SK-N-SH (cell line): ENCODE measurements around the gene RNF151. TPM values are rescaled to one million over a fixed set of nuclear protein-coding genes. Genes with fewer than 3 reads are reported as not detected.

Experiments
- CTCF ChIA-PET: fragments of 300-600, 350-600 bp; formaldehyde crosslinking; extraction: SDS; loops from one replicate; lab custom pipeline; 2021; lab: Yijun Ruan, JAX
- POLR2A ChIA-PET: fragments of 350-600 bp; sonication (Branson Sonifier 250); formaldehyde crosslinking; extraction: SDS; loops from one replicate; lab custom pipeline; 2020; ENCODE audit warnings: antibody characterized with exemption, inconsistent platforms; lab: Yijun Ruan, JAX
- DNase-seq: peaks from one replicate; pipeline ENCODE4 v3.0.0; 2012
- H2AFZ ChIP-seq: fragments of 200-600 bp; sonication (generic); 2 replicates; pipeline ENCODE4 v1.8.1; 2016; ENCODE audit warnings: antibody characterized with exemption, mild to moderate bottlenecking, low read depth
- H3F3A ChIP-seq: fragments of 200-600 bp; sonication (generic); replicated peaks from 2 replicates; pipeline ENCODE3; 2016; ENCODE audit warnings: antibody characterized with exemption, mild to moderate bottlenecking; ENCODE audit not compliant: insufficient read depth
- H3K27ac ChIP-seq, 2 experiments: fragments of 200-500 bp in 1 of 2; fragments of 200-600 bp in 1 of 2; sonication (Bioruptor generic) in 1 of 2; sonication (generic), shearing (Covaris generic) in 1 of 2; 2 replicates each; pipeline versions ENCODE4 v1.5.1 to v1.6.1; 2014 to 2016; ENCODE audit warnings: low read depth in 2 of 2, inconsistent platforms in 1 of 2, low read length in 1 of 2, mild to moderate bottlenecking in 1 of 2, mixed read lengths in 1 of 2
- H3K27me3 ChIP-seq: fragments of 200-600 bp; sonication (generic), shearing (Covaris generic); 2 replicates; pipeline ENCODE4 v1.6.1; 2016; ENCODE audit warnings: mixed run types; ENCODE audit not compliant: insufficient read depth
- H3K36me3 ChIP-seq, 2 experiments: fragments of 200-500 bp in 1 of 2; fragments of 200-600 bp in 1 of 2; sonication (Bioruptor generic) in 1 of 2; sonication (generic) in 1 of 2; replicated peaks in 1 of 2; 2 replicates each; pipeline versions ENCODE3 to v1.5.1; 2014 to 2016; ENCODE audit warnings: low read length in 1 of 2, mild to moderate bottlenecking in 1 of 2; ENCODE audit not compliant: insufficient read depth in 2 of 2, control insufficient read depth in 1 of 2
- H3K4me1 ChIP-seq, 2 experiments: fragments of 200-500 bp in 1 of 2; fragments of 200-600 bp in 1 of 2; sonication (Bioruptor generic) in 1 of 2; sonication (generic), shearing (Covaris generic) in 1 of 2; 2 replicates each; pipeline versions ENCODE4 v1.5.1 to v1.6.1; 2014 to 2016; ENCODE audit warnings: low read depth in 1 of 2, low read length in 1 of 2, mixed run types in 1 of 2; ENCODE audit not compliant: insufficient read depth in 2 of 2, control insufficient read depth in 1 of 2
- H3K4me2 ChIP-seq: fragments of 200-600 bp; sonication (generic), shearing (Covaris generic); 2 replicates; pipeline ENCODE4 v1.6.1; 2017; ENCODE audit warnings: mixed run types
- H3K4me3 ChIP-seq, 2 experiments: fragments of 200-500 bp in 1 of 2; fragments of 200-600 bp in 1 of 2; sonication (Bioruptor generic) in 1 of 2; sonication (generic), shearing (Covaris generic) in 1 of 2; 2 replicates each; pipeline versions ENCODE4 v1.5.1 to v1.8.1; 2014 to 2016; ENCODE audit warnings: low read depth in 2 of 2, inconsistent platforms in 1 of 2, low read length in 1 of 2, mild to moderate bottlenecking in 1 of 2, mixed read lengths in 1 of 2, moderate library complexity in 1 of 2
- H3K79me2 ChIP-seq: fragments of 200-600 bp; sonication (generic); 2 replicates; pipeline ENCODE4 v1.8.1; 2017; ENCODE audit warnings: mild to moderate bottlenecking; ENCODE audit not compliant: insufficient read depth
- H3K9ac ChIP-seq: fragments of 200-600 bp; sonication (generic); 2 replicates; pipeline ENCODE4 v1.6.1; 2017; ENCODE audit warnings: mixed run types
- H3K9me2 ChIP-seq: fragments of 200-600 bp; sonication (generic); 2 replicates; pipeline ENCODE4 v1.6.1; 2017; ENCODE audit warnings: mixed run types
- H3K9me3 ChIP-seq: fragments of 200-600 bp; sonication (generic); 2 replicates; pipeline ENCODE4 v1.6.1; 2017; ENCODE audit warnings: mixed run types, mild to moderate bottlenecking, moderate library complexity
- H4K20me1 ChIP-seq: fragments of 200-600 bp; sonication (generic); 2 replicates; pipeline ENCODE4 v1.6.1; 2017; ENCODE audit warnings: mild to moderate bottlenecking, mixed run types; ENCODE audit not compliant: insufficient read depth
- ELF1 ChIP-seq: IDR thresholded peaks from 2 replicates; pipeline ENCODE4 v1.4.0; 2012
- EP300 ChIP-seq, 2 experiments: IDR thresholded peaks; 2 replicates each; pipeline versions ENCODE4 v1.4.0 to v1.6.1; 2012; ENCODE audit warnings: borderline replicate concordance in 1 of 2, low read depth in 1 of 2, low read length in 1 of 2
- FOSL2 ChIP-seq: IDR thresholded peaks from 2 replicates; pipeline ENCODE4 v1.4.0; 2012; ENCODE audit warnings: low read depth, mild to moderate bottlenecking, moderate library complexity, borderline replicate concordance
- FOXJ3 ChIP-seq: sonication (generic); formaldehyde crosslinking; IDR thresholded peaks from 2 replicates; pipeline ENCODE4 v1.5.1; 2020; ENCODE audit warnings: mild to moderate bottlenecking, missing genetic modification reagents
- FOXM1 ChIP-seq: IDR thresholded peaks from 2 replicates; pipeline ENCODE4 v1.4.0; 2012; ENCODE audit warnings: low read depth, mild to moderate bottlenecking
- GATA2 ChIP-seq: sonication (generic); formaldehyde crosslinking; IDR thresholded peaks from 2 replicates; pipeline ENCODE4 v1.5.0; 2020; ENCODE audit warnings: mild to moderate bottlenecking, missing genetic modification reagents
- IRF3 ChIP-seq: fragments of 150-350 bp; IDR thresholded peaks from 2 replicates; pipeline ENCODE4 v1.6.1; 2016; ENCODE audit warnings: mild to moderate bottlenecking, low read depth, low read length
- JUND ChIP-seq: IDR thresholded peaks from 2 replicates; pipeline ENCODE4 v1.4.0; 2012
- MAX ChIP-seq: IDR thresholded peaks from 2 replicates; pipeline ENCODE4 v1.4.0; 2012; ENCODE audit warnings: low read depth
- MEF2A ChIP-seq: IDR thresholded peaks from 2 replicates; pipeline ENCODE4 v1.4.0; 2012; ENCODE audit warnings: low read depth, borderline replicate concordance
- NRF1 ChIP-seq: IDR thresholded peaks from 2 replicates; pipeline ENCODE4 v1.6.1; 2012; ENCODE audit warnings: low read depth, mild to moderate bottlenecking, low read length
- POLR2AphosphoS5 ChIP-seq: IDR thresholded peaks from 2 replicates; pipeline ENCODE4 v1.6.1; 2012; ENCODE audit warnings: low read depth, low read length
- RAD21 ChIP-seq: IDR thresholded peaks from 2 replicates; pipeline ENCODE4 v1.6.1; 2012; ENCODE audit warnings: mild to moderate bottlenecking, low read length
- RCOR1 ChIP-seq: fragments of 150-350 bp; IDR thresholded peaks from 2 replicates; pipeline ENCODE4 v1.6.1; 2017; ENCODE audit warnings: antibody characterized with exemption, low read length
- RXRA ChIP-seq: IDR thresholded peaks from 2 replicates; pipeline ENCODE4 v1.4.0; 2012; ENCODE audit warnings: low read depth, mild to moderate bottlenecking, borderline replicate concordance
- SIN3A ChIP-seq: IDR thresholded peaks from 2 replicates; pipeline ENCODE4 v1.6.1; 2012; ENCODE audit warnings: low read depth, mild to moderate bottlenecking, low read length, moderate library complexity, borderline replicate concordance
- TEAD4 ChIP-seq: IDR thresholded peaks from 2 replicates; pipeline ENCODE4 v1.4.0; 2012; ENCODE audit warnings: mild to moderate bottlenecking, borderline replicate concordance; ENCODE audit not compliant: insufficient read depth
- USF1 ChIP-seq: IDR thresholded peaks from 2 replicates; pipeline ENCODE4 v1.4.0; 2012; ENCODE audit warnings: low read depth, borderline replicate concordance
- YY1 ChIP-seq: IDR thresholded peaks from 2 replicates; pipeline ENCODE4 v1.4.0; 2012; ENCODE audit warnings: low read depth, mild to moderate bottlenecking
- WGBS: methylation state at CpG from one replicate; pipeline ENCODE4 v1.1.6; 2017; ENCODE audit warnings: low lambda C conversion rate; 5-methylcytosine and 5-hydroxymethylcytosine counted together
- polyA plus RNA-seq, 3 experiments: library from polyadenylated mRNA; depleted of rRNA; stranded (reverse); fragments of >200 nt; gene quantifications; 2 replicates each; pipeline ENCODE4 v1.2.3, GENCODE V29; 2012
- TF ChIP-seq, protein P1 (sequence below): fragments of 200-600 bp; sonication (generic); IDR thresholded peaks from 2 replicates; pipeline ENCODE4 v1.6.1; 2017; ENCODE audit warnings: antibody characterized with exemption, mild to moderate bottlenecking, moderate library complexity

RNF151 gene
- polyA plus RNA-seq, 1 of the 3 experiments (the other 2 are of a cell fraction): 0.07 TPM

DNA sequence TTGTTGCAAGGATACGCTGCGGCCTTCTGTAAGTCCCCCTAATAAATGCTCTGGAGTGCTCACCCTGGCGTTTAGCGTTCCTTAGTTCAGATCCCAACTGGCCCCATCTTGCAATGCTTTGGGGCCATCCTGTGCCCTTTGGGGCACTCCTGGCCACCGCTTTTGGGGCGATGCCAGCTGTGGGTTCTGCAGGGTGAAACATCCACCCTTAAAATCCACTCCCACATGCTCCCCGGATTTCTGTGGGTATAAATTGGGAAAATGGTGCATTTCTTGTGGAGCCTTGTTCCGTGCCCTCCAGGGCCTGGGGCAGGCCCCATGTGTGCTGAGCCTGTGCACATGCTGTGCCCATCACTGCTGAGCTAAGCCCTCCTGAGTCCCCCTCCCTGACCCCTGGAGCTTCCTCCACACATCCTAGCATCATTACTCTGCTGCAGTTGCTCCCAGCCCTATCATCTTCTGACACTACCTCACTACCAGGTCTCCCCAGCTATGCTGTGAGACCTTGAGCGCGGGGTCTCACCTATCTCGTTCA, 29.6 kb upstream of the RNF151 start:
- no peaks in the 10 kb centered on the region for H3K9me3 ChIP-seq
- no peak overlapping the region for H3K4me2 ChIP-seq
- H3F3A ChIP-seq: no peaks in the 10 kb centered on the region
- no peak for TF ChIP-seq EP300 (IDR thresholded peaks at IDR 0.05; ENCODE audit: borderline replicate concordance in 1 of 2, low read depth in 1 of 2, low read length in 1 of 2)
- TF ChIP-seq USF1: no peak
- H3K27me3 ChIP-seq: no peaks in the 10 kb centered on the region
- DNase-seq: no peak
- peaks cover 0 to 18% of the 10 kb centered on the region in 2 experiments; a peak in 2 of 4 replicates for H3K4me1 ChIP-seq
- no peak overlapping the region for H2AFZ ChIP-seq
- POLR2A ChIA-PET: no interaction called here
- H3K4me3 ChIP-seq: no peak overlapping the region
- H3K9ac ChIP-seq: no peak overlapping the region
- no peaks in the 10 kb centered on the region for H3K9me2 ChIP-seq
- CTCF ChIA-PET: no interaction called here
- WGBS: 95% methylated on average over 10 of the region's 11 CpGs
- no peak overlapping the region for H3K27ac ChIP-seq
- H4K20me1 ChIP-seq: no peaks in the 10 kb centered on the region
- H3K36me3 ChIP-seq: peaks cover 4 to 14% of the 10 kb centered on the region in 2 experiments
- H3K79me2 ChIP-seq: no peaks in the 10 kb centered on the region

DNA sequence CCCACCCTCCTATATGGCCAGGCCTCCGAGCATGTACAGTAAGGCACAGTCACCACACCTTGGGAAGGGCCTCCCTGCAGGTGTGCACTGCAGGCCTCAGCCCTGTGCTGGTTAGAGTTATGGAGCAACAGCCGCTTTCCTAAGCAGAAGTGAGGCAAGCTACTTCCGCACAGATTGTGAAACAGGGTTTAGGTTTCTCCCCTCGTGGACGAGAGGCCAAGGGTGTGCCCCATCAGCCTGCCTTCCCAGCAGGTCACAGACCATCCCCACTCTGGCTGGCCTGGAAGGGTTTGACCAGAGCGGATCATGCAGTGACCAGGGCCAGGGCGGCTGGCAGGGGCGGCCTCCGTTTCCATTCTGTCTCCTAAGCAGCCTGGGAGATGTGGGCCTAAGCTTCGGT, 28.3 kb upstream of the RNF151 start:
- Histone ChIP-seq H3K9me3 (no peaks in the 10 kb centered on the region), H3K9ac (no peak overlapping the region), H3K4me1 (peaks cover 0 to 10% of the 10 kb centered on the region in 2 experiments; a peak in 2 of 4 replicates), H3K27me3 (no peaks in the 10 kb centered on the region), H3F3A (no peaks in the 10 kb centered on the region), H3K79me2 (no peaks in the 10 kb centered on the region), H3K4me2 (no peak overlapping the region), H4K20me1 (no peaks in the 10 kb centered on the region), H3K4me3 (no peak overlapping the region), H3K36me3 (peaks cover 4 to 14% of the 10 kb centered on the region in 2 experiments), H3K27ac (no peak overlapping the region), H2AFZ (no peak overlapping the region), H3K9me2 (no peaks in the 10 kb centered on the region)
- CTCF ChIA-PET: no interaction called here
- DNase-seq: no peak
- 93% methylated on average over 6 of the region's 10 CpGs for WGBS
- TF ChIP-seq JUND: no peak
- no peak for TF ChIP-seq RAD21
- TF ChIP-seq EP300 (IDR thresholded peaks at IDR 0.05; ENCODE audit: borderline replicate concordance in 1 of 2, low read depth in 1 of 2, low read length in 1 of 2): no peak
- TF ChIP-seq FOSL2: no peak
- no peak for TF ChIP-seq TEAD4
- POLR2A ChIA-PET: no interaction called here

GRCh38 chr16:1938910-1939309, 27.7 kb upstream of the RNF151 start:
- DNase-seq: no peak
- H3K27me3 ChIP-seq: no peaks in the 10 kb centered on the region
- peaks cover 4 to 14% of the 10 kb centered on the region in 2 experiments for H3K36me3 ChIP-seq
- ChIA-PET POLR2A (no interaction called here), CTCF (no interaction called here)
- H3K4me1 ChIP-seq: peaks cover 0 to 10% of the 10 kb centered on the region in 2 experiments; a peak in 2 of 4 replicates
- H3K27ac ChIP-seq: no peak overlapping the region
- no peak overlapping the region for H3K4me3 ChIP-seq
- WGBS: 93% methylated on average over 17 of the region's 17 CpGs
- H3K9ac ChIP-seq: no peak overlapping the region
- no peaks in the 10 kb centered on the region for H3K9me2 ChIP-seq
- no peaks in the 10 kb centered on the region for H3K79me2 ChIP-seq
- no peak overlapping the region for H2AFZ ChIP-seq
- H3K9me3 ChIP-seq: no peaks in the 10 kb centered on the region
- no peaks in the 10 kb centered on the region for H3F3A ChIP-seq
- H3K4me2 ChIP-seq: no peak overlapping the region
- H4K20me1 ChIP-seq: no peaks in the 10 kb centered on the region
- TF ChIP-seq POLR2AphosphoS5 (no peak), SIN3A (no peak), MEF2A (no peak), FOXJ3 (CRISPR knock-in tag) (no peak), RXRA (no peak), GATA2 (CRISPR knock-in tag) (no peak), YY1 (no peak), RCOR1 (no peak), NRF1 (no peak), FOXM1 (no peak), IRF3 (no peak), ELF1 (no peak), MAX (no peak)
- TF ChIP-seq, protein P1, sequence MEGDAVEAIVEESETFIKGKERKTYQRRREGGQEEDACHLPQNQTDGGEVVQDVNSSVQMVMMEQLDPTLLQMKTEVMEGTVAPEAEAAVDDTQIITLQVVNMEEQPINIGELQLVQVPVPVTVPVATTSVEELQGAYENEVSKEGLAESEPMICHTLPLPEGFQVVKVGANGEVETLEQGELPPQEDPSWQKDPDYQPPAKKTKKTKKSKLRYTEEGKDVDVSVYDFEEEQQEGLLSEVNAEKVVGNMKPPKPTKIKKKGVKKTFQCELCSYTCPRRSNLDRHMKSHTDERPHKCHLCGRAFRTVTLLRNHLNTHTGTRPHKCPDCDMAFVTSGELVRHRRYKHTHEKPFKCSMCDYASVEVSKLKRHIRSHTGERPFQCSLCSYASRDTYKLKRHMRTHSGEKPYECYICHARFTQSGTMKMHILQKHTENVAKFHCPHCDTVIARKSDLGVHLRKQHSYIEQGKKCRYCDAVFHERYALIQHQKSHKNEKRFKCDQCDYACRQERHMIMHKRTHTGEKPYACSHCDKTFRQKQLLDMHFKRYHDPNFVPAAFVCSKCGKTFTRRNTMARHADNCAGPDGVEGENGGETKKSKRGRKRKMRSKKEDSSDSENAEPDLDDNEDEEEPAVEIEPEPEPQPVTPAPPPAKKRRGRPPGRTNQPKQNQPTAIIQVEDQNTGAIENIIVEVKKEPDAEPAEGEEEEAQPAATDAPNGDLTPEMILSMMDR: no peak
